HT-29 (cell line): ENCODE results near the gene SEC22B. TPM values are rescaled to one million over a fixed set of nuclear protein-coding genes. Genes with fewer than 3 reads are reported as not detected.
"Not testable (repeated sequence)": the region's sequence is repeated elsewhere in the genome, so short reads cannot be mapped to it uniquely, and the experiment has no call there.

ENCODE experiments used
- DNase-seq: peaks from one replicate; pipeline ENCODE4 v3.0.0-alpha.2; 2015; ENCODE audit warnings: low spot score
- total RNA-seq: library from RNA; depleted of rRNA; stranded (reverse); fragments of >200 nt; shearing (Covaris generic); gene quantifications from 2 replicates; pipeline ENCODE4 v1.2.3, GENCODE V29; 2014; rRNA removed

SEC22B gene
- total RNA-seq: 7.8 and 9.7 TPM in 2 replicates

DNA sequence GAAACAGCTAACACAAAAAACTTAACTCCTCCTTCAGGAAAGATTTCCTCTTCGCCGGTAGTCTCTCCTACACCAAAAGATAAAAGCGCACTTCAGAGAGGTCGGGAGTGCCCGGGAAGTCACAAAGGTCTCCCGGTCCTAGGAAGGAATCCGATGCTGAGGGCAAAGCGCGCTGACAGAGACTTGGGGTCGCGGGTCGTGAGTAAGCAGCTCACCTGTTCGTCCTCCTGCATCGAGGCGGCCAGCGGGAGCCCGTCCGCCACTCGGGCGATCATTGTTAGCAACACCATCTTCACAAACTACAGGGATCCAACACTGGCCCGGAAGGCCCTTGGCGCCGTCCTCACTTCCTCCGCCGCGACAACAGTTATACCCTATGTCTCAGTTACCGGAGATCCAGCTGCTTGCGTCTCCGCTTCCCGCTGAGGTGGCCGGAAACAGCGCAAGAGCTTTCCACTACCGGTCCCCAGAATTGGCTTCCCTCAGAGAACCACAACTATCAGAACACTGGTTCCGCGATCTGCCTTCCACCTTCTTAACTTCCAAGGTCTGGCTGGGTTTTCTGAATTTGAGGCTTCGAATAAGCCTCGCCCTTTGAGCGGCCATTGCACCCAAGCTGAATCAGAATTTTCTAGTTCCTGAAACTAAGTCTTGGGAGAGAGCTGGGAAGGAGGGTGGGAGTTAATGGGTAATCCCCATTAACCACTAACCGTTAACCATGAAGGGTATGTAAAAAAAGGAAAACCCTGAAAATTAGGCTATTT is at the start of gene SEC22B:
Gene SEC22B, minus strand, starts transcription at position 429 of the 764 bp plus-strand sequence. Its CDS starts 139 bp downstream, at position 290.
- DNase-seq: peak; percentile 96

DNA sequence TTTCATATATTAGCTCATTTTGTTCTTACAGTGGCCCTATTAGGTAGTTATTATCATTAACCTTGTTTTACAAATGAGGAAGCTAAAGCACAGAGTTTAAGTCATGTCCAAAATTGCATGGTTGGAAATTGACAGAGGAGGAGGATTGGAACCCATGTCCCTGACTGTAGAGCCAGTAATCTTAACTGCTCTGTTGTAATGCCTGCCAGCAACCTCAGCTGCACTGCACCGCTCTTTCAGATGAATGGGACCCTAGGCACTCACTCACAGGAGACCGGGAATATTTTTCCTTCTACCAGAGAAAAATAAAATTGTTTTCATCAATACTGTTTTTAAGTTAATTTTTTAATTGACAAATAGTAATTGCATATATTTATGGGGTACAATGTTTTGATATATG is 41.6 kb upstream of the SEC22B start:
- DNase-seq: not testable (repeated sequence)

DNA sequence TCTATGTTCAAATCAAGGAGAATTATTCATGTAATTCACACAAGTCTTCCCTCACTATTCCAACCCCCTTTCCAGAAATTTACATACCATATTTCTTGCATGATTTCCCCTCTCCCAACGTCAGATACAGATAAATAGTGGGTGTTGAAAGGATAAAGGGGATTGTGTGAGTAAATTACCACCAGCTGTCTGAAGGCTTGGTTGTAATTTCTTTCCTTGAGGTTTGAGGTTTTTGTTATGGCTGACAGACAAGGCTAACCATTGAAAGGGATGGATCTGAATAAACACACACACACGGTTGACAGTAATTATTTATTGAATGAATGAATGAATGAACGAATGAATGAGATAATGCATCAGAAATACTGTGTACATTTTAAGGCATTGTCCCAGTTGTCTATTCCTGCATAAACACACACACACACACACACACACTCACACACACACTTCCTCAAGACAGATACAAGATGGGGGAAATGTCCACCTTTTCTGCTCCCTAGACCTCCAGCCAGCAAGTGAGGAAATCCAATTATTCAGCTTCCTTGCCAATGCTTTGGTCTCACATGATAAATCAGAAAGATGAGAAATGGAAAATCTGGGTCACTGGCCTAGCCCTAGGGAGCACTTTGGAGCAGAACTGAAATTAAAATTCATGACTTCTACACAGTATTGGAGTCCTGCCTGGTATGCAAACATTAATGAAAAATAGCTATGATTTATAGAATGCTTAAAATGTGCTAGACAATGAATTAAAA is 41.0 kb upstream of the SEC22B start:
- not testable (repeated sequence) for DNase-seq

DNA sequence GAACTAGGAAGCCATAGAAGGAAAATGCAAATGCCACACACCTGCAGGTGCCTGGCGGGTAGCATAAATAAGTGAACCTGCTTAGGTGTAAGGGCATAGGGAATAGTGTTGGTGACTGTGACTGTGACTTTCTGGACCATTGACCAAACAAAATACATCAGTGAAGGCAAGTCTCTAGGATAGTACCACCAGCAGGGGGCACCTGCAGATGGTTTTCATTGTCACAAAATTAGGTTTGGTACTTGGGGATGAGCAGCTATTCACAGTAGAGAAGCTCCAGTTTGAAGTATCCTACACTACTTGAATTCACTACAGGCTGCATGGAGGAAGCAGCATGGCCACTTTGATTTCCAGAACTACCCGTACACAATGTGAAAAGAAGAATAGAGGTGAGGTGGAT is 37.3 kb upstream of the SEC22B start:
- not testable (repeated sequence) for DNase-seq

DNA sequence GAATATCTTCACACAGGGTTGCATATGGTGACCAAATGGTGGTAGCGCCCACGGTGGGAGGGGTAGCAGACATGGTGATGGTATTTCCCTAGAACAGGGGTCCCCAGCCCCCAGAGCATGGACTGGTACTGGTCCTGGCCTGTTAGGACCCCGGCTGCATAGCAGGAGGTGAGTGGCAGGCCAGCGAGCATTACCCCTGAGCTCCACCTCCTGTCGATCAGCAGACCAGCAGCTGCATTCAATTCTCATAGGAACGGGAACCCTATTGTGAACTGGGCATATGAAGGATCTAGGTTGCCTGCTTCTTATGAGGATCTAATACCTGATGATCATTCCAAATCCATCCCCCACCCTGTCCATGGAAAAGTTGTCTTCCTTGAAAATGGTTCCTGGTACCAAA is 34.4 kb upstream of the SEC22B start:
- DNase-seq: not testable (repeated sequence)

- DNase-seq: not testable (repeated sequence)
These were observed 20.8 kb upstream of the SEC22B start for GRCh38 chr1:120196863-120197775.

DNA sequence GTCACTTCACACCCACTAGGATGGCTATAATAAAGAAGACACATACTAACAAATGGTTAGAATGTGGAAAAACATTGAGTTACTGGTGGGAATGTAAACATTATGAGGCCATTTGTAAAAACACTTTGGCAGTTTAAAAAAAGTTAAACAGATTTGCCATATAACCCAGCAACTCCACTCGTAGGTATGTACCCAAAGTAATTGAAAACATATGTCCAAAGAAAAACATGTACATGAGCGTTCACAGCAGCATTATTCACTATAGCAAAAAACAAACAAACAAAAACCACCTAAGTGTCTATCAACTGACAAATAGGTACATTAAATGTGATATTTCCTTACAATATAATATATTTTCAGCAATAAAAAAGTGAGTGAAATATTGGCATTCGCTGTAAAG is 12.3 kb upstream of the SEC22B start:
- not testable (repeated sequence) for DNase-seq

DNA sequence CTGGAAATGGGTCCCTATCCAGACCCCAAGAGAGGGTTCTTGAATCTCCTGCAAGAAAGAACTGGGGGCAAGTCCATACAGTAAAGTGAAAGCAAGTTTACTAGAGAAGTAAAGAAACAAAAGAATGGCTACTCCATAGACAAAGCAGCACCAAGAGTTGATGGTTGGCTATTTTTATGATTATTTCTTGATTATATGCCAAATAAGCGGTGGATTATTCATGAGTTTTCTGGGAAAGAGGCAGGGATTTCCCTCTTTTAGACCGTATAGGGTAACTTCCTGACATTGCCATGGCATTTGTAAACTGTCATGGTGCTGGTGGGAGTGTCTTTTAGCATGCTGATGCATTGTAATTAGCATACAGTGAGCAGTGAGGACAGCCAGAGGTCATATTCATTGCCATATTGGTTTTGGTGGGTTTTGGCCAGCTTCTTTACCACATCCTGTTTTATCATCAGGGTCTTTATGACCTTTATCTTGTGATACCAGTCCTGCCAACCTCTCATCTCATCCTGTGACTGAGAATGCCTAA is 5.9 kb upstream of the SEC22B start:
- DNase-seq: not testable (repeated sequence)

DNA sequence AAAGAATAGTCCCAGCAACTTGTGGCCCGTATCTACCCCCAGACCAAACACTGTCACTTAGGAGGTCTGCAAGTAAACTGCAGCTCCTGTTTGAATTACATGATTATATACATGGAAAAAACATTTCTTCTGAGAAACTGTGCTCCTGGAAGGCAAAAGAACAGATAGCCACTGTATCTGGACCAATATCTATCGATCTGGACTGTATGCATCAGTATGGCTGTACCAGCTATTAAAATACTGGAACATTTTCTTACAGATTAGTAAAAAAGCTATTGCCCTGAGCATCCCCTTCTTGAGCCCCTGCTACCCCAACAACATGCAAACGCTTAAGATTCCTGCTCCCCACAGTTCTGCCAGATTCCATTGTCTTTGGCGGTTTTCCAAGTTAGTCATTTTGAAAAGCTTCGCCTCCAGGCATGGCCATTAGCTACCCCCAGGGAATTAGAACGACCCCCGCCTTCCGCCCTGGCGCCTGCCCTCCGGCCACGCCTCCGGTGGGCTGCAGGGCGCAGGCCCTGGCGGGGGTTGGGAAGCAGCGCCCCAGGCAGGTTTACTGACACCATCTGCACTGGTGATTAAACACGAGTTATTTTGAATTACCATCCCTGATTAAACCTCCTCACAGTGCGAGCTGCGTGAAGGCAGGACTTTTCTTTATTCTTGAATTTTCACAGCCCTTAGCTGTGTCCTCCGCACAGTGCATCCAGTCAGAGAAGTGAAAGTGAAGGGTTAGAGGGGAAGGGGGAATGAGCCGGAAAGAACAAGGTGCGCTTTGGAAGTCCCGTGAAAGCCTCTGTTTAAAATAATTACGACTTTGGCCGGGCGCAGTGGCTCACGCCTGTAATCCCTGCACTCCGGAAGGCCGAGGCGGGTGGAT is 3.7 kb upstream of the SEC22B start:
- peak; percentile 9 for DNase-seq

DNA sequence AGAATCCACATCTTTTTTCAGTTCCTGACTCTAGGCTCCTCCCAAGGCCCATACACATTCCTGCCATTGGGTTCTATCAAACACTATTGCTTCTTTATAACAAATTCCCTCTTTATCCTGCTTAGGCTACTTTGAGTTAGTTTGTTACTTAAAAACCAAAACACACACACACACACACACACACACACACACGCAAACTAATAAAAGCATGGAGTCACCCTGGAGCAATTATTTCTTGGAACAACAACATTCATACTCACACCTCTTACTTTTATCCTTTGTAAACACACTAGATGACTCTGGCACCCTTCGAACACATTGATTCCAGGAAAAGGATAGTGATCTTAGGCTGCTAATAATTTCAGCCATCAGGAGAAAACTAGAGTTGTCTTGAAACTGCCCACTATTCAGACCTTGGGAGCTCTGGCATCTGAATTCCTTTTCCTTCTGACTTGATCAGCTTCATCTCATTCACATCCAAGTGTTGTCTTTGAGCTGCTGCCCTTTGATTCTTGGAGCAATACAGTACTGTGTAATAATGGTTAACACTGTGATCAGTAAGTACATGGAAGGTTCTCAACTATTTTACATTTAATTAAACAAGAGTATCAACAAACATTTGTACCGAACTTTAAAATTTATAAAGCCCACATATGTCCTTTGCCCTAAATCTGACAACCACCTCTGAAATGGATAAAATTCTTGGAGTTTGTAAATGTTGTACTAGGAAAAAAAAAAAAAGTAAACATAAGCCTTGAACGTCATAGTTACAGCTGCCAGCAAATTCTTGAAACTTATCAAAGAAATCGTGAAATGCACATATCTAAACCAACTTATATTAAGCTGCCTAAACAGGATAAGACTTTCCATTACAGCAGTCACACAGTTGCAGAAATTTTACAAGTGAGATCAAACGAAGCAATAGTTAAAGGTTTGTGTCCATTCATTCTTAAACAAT is 2.8 kb upstream of the SEC22B start:
- peak; percentile 1 for DNase-seq

- not testable (repeated sequence) for DNase-seq
These were observed 1.7 kb upstream of the SEC22B start for GRCh38 chr1:120178058-120178457.

DNA sequence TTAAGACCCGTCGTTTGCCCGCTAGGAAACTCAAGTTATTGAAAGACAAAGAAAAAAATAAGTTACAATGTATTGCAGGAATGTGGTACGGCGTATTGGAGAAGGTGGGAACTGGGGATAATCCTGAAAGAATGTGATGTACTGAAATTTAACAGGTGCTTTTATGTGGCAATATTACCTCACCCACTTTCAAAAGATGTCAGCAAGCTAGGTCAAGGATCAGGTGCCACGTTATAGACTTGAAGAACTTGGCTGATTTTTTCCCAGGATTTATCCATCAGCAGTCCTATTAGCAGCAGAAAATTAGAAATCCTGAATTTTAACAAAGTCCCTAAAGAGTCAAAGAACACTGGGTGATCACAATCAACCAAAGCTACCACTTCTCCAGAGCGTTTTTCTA is 632 bp downstream of the SEC22B start:
- DNase-seq: not testable (repeated sequence)

- DNase-seq: not testable (repeated sequence)
These were observed 11.6 kb downstream of the SEC22B start for GRCh38 chr1:120164761-120165160.

DNA sequence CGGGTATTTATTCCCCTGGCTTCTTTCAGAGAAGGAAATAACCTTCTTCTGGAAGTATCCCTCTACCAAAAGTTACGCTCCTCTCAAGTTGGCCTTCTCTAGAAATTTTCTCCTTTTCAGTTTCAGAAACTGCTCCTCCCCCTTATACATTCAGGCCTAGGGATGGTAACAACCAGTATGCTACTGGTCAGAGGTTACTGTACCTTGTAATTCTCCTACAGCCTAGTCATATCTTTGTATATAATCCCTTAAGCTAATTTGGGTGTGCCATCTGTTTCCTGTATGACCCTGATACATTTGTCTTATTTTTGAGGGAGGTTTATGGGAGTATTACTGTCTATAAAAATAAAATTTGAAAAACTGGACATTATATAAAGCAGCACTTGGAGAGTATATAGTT is 14.3 kb downstream of the SEC22B start:
- not testable (repeated sequence) for DNase-seq

GRCh38 chr1:120158495-120158894 is 17.8 kb downstream of the SEC22B start:
- DNase-seq: not testable (repeated sequence)

GRCh38 chr1:120158086-120158485 is 18.2 kb downstream of the SEC22B start:
- not testable (repeated sequence) for DNase-seq

GRCh38 chr1:120150138-120150822 is 26.0 kb downstream of the SEC22B start:
- DNase-seq: not testable (repeated sequence)

DNA sequence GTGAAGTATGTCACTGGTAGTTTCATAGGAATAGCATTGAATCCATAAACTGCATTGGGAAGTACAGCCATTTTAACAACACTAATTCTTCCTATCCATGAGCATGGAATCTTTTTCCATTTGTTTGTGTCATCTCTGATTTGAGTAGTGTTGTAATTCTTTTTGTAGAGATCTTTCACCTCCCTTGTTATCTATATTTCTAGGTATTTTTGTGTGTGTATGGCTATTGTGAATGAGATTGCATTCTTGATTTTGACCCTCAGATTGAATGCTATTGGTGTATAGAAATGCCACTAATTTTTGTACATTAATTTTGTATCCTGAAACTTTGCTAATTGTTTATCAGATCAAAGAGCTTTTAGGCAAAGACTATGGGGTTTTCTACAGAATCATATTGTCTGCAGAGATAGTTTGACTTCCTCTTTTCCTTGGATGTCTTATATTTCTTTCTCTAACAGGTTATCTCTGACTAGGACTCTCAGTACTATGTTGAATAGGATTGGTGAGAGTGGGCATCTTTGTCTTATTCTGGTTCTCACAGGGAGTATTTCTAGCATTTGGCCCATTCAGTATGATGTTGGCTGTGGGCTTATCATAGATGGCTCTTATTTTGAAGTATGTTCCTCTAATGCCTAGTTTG is 26.8 kb downstream of the SEC22B start:
- not testable (repeated sequence) for DNase-seq
